Transverse colon (tissue), 4 donors: ENCODE measurements around the gene FOCAD.

Experiments
- CTCF ChIP-seq, 5 experiments: fragments of 200-600 bp in 3 of 5; fragments of 450-650 bp in 2 of 5; sonication (generic) in 3 of 5; IDR thresholded peaks; 1 replicate in 2 of 5; 2 replicates in 3 of 5; pipeline ENCODE4 v1.5.1; 2016 to 2017; ENCODE audit warnings: antibody characterized with exemption in 5 of 5, inconsistent platforms in 3 of 5, mild to moderate bottlenecking in 2 of 5, moderate library complexity in 1 of 5
- EP300 ChIP-seq: sonication (generic); formaldehyde crosslinking; IDR thresholded peaks from one replicate; pipeline ENCODE4 v1.6.1; 2017; ENCODE audit warnings: antibody characterized with exemption, low read depth
- POLR2A ChIP-seq: fragments of 450-650 bp; IDR thresholded peaks from one replicate; pipeline ENCODE4 v1.6.1; 2016; ENCODE audit warnings: antibody characterized with exemption, mild to moderate bottlenecking, moderate library complexity
- POLR2AphosphoS5 ChIP-seq, 3 donors: sonication (generic); formaldehyde crosslinking; IDR thresholded peaks; one replicate each; pipeline ENCODE4 v1.6.1; 2016; ENCODE audit warnings: antibody characterized with exemption in 3 of 3

GRCh38 chr9:20734275-20734674 is 50.2 kb downstream of the FOCAD start:
- no peak for TF ChIP-seq CTCF (IDR thresholded peaks at IDR 0.05)
- no peak for TF ChIP-seq POLR2A
- TF ChIP-seq POLR2AphosphoS5 (IDR thresholded peaks at IDR 0.05) = no peak
- TF ChIP-seq EP300 = no peak
